ENCODE measurements around the gene MAT2A.
"Not testable (repeated sequence)": the region's sequence is repeated elsewhere in the genome, so short reads cannot be mapped to it uniquely, and the experiment has no call there.

Gene MAT2A

GRCh38 chr2:85579266-85579935, 40.4 kb downstream of the MAT2A start:
- DNase-seq (ENCODE audit: low spot score): peak; percentile 38

GRCh38 chr2:85580206-85580605, 41.2 kb downstream of the MAT2A start:
- no peak for DNase-seq (ENCODE audit: low spot score)

GRCh38 chr2:85582492-85582891, 43.5 kb downstream of the MAT2A start:
- no peak for DNase-seq (ENCODE audit: low spot score)

GRCh38 chr2:85583667-85584353, 44.8 kb downstream of the MAT2A start:
- no peak for DNase-seq (ENCODE audit: low spot score)

GRCh38 chr2:85584354-85584856, 45.4 kb downstream of the MAT2A start, which contains the start of gene VAMP5:
TSS of gene VAMP5 (plus strand) at chr2:85584431. CDS start at chr2:85584491, 60 bp downstream.
- DNase-seq (ENCODE audit: low spot score): peak; percentile 75

GRCh38 chr2:85584857-85585780, 46.2 kb downstream of the MAT2A start:
- DNase-seq (ENCODE audit: low spot score): peak; percentile 79

GRCh38 chr2:85585781-85586105, 46.8 kb downstream of the MAT2A start:
- peak; percentile 72 for DNase-seq (ENCODE audit: low spot score)

- DNase-seq (ENCODE audit: low spot score): no peak
Measured at GRCh38 chr2:85588236-85588635, 49.3 kb downstream of the MAT2A start.

GRCh38 chr2:85588645-85589044, 49.7 kb downstream of the MAT2A start:
- no peak for DNase-seq (ENCODE audit: low spot score)

GRCh38 chr2:85589181-85589580, 50.2 kb downstream of the MAT2A start:
- DNase-seq (ENCODE audit: low spot score): no peak

- peak; percentile 69 for DNase-seq (ENCODE audit: low spot score)
Measured at GRCh38 chr2:85589982-85590791, 51.2 kb downstream of the MAT2A start.

GRCh38 chr2:85590950-85591349, 52.0 kb downstream of the MAT2A start:
- no peak for DNase-seq (ENCODE audit: low spot score)

GRCh38 chr2:85591563-85591962, 52.6 kb downstream of the MAT2A start:
- DNase-seq (ENCODE audit: low spot score): no peak

- DNase-seq (ENCODE audit: low spot score): not testable (repeated sequence)
Measured at GRCh38 chr2:85592299-85592698, 53.3 kb downstream of the MAT2A start.

GRCh38 chr2:85593023-85593422, 54.1 kb downstream of the MAT2A start:
- no peak for DNase-seq (ENCODE audit: low spot score)
